Measurements from ENCODE around the gene HOXD10. TPM values are rescaled to one million over a fixed set of nuclear protein-coding genes. Genes with fewer than 3 reads are reported as not detected.

Gene HOXD10
- total RNA-seq, 5 donors from 2014 or later (not counting 1 experiment from before 2014, with no cell fraction given), result not detected

DNA sequence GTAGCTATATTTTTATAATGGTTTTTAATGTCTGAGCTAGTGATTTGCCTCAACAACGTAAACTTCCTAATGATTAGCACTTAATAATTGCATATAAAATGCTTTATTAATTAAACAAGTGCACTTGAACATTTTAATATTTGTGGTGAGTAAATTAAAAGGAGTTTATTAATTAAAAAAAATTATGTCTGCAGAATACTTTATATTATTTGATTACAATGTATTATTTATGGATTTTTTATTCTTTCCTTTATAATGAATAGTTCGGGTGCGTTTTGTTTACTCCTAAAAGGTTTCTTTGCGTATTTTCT is 15.2 kb downstream of the HOXD10 start:
- Mint-ChIP-seq H3K9me3 (no peaks in the 10 kb centered on the region), H3K27ac (no peak overlapping the region), H3K4me3 (peak overlapping the region in 2 of 3 donors; percentile 74 to 77), H3K36me3 (no peaks in the 10 kb centered on the region), H3K27me3 (peaks cover 77 to 83% of the 10 kb centered on the region in 2 donors), H3K4me1 (peaks cover 32 to 55% (median 48%) of the 10 kb centered on the region in 3 donors)
- H3K4me1 ChIP-seq (ENCODE audit: control insufficient read depth in 1 of 2, extremely low read depth in 1 of 2, insufficient read depth in 2 of 2, low read length in 2 of 2), result peaks cover 9 to 42% of the 10 kb centered on the region in 2 experiments
- H3K9me3 ChIP-seq, result no peaks in the 10 kb centered on the region
- ChIA-PET POLR2A (interaction anchor here in 1 of 2 donors (0.6 kb wide), 1 partner anchor 8 kb away, joined by 3 read pairs; no protein-coding TSS in a partner anchor), CTCF (interaction anchor here (0.6 to 2.2 kb wide), 15 partner anchors 8 to 1019 kb away, joined by 3 to 6 read pairs (median 4); no protein-coding TSS in a partner anchor)
- H3K4me3 ChIP-seq (ENCODE audit: control insufficient read depth in 1 of 2, extremely low read depth in 1 of 2, low read length in 1 of 2), result peak overlapping the region in 1 of 2 donors; percentile 45
- no peak overlapping the region for H3K27ac ChIP-seq (ENCODE audit: low read length)
- H3K36me3 ChIP-seq (ENCODE audit: control insufficient read depth in 2 of 2, extremely low read depth in 1 of 2, insufficient read depth in 1 of 2, low read length in 1 of 2), result no peaks in the 10 kb centered on the region
- peaks cover 45 to 77% of the 10 kb centered on the region in 2 experiments for H3K27me3 ChIP-seq (replicated peaks in 1 of 2; ENCODE audit: control insufficient read depth in 2 of 2, extremely low read depth in 1 of 2, insufficient read depth in 2 of 2, low read length in 1 of 2)
- no CpG with 5 or more reads among the region's 4 CpGs for WGBS (ENCODE audit: insufficient coverage)
- ATAC-seq (replicated peaks in 1 of 4), result no peak
- no peak for DNase-seq

DNA sequence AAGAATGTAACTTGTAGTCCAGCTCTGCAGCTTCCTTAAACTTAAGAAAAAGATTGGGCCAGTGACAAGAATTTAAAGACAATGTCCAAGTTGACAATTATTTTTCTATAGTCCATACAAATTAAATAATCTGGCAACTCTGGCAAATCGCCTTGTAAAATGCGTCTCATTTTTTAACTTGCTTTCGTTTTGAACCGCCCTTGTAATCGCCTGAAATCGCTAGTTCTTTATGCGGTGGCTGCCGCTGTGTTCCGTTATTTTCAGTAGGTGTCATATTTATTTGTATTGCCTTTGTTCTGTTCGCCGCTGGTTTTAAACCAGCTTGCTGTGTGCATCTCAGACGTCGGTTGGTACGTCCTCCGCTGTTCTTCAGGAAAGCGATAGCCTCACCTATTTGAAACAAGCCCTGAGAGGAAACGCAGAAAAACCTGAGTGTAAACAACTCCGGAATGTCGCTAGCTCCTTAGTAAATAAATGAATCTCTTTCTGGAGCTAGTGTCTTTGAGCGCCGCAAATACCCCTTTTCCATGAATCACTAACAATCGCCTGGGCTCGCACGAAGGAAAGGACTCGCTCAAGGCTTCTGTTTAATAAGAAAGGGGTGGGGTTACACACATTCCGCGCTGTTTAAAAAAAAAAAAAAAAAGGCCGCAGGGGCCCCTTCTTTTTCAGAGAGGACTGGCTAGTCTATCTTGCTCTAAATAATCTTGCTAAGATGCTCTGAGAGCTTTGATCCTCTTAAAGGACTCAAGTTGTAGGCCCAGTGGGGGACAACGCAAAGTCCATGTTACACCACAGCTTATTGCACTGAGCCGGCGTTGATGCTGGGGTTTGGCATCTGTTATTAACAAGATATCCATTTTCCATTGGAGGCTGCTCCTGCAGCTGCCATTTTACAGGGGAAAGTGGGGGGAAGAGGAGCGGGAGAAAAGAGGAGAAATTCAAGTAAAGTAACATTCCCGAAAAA is 15.9 kb downstream of the HOXD10 start:
- H3K9me3 Mint-ChIP-seq, result no peaks in the 10 kb centered on the region
- peaks cover 76 to 84% of the 10 kb centered on the region in 2 donors for H3K27me3 Mint-ChIP-seq
- WGBS (ENCODE audit: insufficient coverage), result 10% methylated on average over 17 of the region's 33 CpGs
- H3K4me3 ChIP-seq (ENCODE audit: control insufficient read depth in 1 of 2, extremely low read depth in 1 of 2, low read length in 1 of 2), result peak overlapping the region; percentile 19 to 45
- peak overlapping the region in 1 of 2 donors; percentile 47 for H3K27ac Mint-ChIP-seq
- H3K36me3 Mint-ChIP-seq, result no peaks in the 10 kb centered on the region
- no peaks in the 10 kb centered on the region for H3K9me3 ChIP-seq
- peaks cover 32 to 53% (median 51%) of the 10 kb centered on the region in 3 donors for H3K4me1 Mint-ChIP-seq
- H3K27me3 ChIP-seq (replicated peaks in 1 of 2; ENCODE audit: control insufficient read depth in 2 of 2, extremely low read depth in 1 of 2, insufficient read depth in 2 of 2, low read length in 1 of 2), result peaks cover 47 to 79% of the 10 kb centered on the region in 2 experiments
- ATAC-seq (replicated peaks in 1 of 4), result no peak
- H3K4me1 ChIP-seq (ENCODE audit: control insufficient read depth in 1 of 2, extremely low read depth in 1 of 2, insufficient read depth in 2 of 2, low read length in 2 of 2), result peaks cover 11 to 43% of the 10 kb centered on the region in 2 experiments
- DNase-seq, result peak in 1 of 35 experiments; percentile 53
- peak overlapping the region; percentile 74 to 79 (median 77) for H3K4me3 Mint-ChIP-seq
- H3K27ac ChIP-seq (ENCODE audit: low read length), result no peak overlapping the region
- POLR2A ChIA-PET, result interaction anchor here in 1 of 2 donors (0.6 to 0.7 kb wide), 2 partner anchors 7 to 351 kb away, joined by 3 read pairs; no protein-coding TSS in a partner anchor
- H3K36me3 ChIP-seq (ENCODE audit: control insufficient read depth in 2 of 2, extremely low read depth in 1 of 2, insufficient read depth in 1 of 2, low read length in 1 of 2), result no peaks in the 10 kb centered on the region
- CTCF ChIA-PET, result interaction anchor here (0.6 to 2.2 kb wide), 17 partner anchors 8 to 1018 kb away, joined by 3 to 6 read pairs (median 4); no protein-coding TSS in a partner anchor

DNA sequence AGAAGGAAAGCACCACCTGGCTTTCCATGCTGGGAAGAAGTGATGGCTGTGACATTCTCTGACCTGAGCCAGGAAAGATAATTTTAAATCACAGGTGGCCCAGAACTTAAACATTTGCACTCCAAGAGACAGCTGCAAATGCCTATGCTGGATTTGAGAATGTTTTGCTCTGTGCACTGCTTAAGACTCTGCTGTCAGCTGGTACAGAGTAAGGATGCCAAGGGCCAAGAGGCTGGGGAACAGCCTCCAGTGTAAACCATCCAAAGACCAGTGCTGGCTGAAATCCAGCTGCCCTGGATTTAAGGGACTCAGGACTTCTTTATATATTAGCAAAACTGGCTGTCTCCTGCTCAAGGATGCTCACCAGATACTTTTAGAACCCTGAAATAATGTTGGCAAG is 16.8 kb downstream of the HOXD10 start:
- Mint-ChIP-seq H3K4me3 (no peak overlapping the region), H3K36me3 (no peaks in the 10 kb centered on the region), H3K27ac (no peak overlapping the region), H3K9me3 (peaks cover 0 to 2% (median 2%) of the 10 kb centered on the region in 3 donors), H3K4me1 (peaks cover 30 to 47% (median 46%) of the 10 kb centered on the region in 3 donors), H3K27me3 (peaks cover 76 to 85% of the 10 kb centered on the region in 2 donors)
- Histone ChIP-seq H3K27me3 (replicated peaks in 1 of 2; ENCODE audit: control insufficient read depth in 2 of 2, extremely low read depth in 1 of 2, insufficient read depth in 2 of 2, low read length in 1 of 2) (peaks cover 54 to 77% of the 10 kb centered on the region in 2 experiments), H3K4me1 (ENCODE audit: control insufficient read depth in 1 of 2, extremely low read depth in 1 of 2, insufficient read depth in 2 of 2, low read length in 2 of 2) (peaks cover 11 to 40% of the 10 kb centered on the region in 2 experiments), H3K36me3 (ENCODE audit: control insufficient read depth in 2 of 2, extremely low read depth in 1 of 2, insufficient read depth in 1 of 2, low read length in 1 of 2) (no peaks in the 10 kb centered on the region), H3K4me3 (ENCODE audit: control insufficient read depth in 1 of 2, extremely low read depth in 1 of 2, low read length in 1 of 2) (no peak overlapping the region), H3K27ac (ENCODE audit: low read length) (no peak overlapping the region), H3K9me3 (peaks cover 3% of the 10 kb centered on the region)
- DNase-seq, result no peak
- POLR2A ChIA-PET, result no interaction called here
- CTCF ChIA-PET, result interaction anchor here (0.6 to 1.6 kb wide), 4 partner anchors 20 to 1015 kb away, joined by 3 to 4 read pairs (median 4); no protein-coding TSS in a partner anchor
- ATAC-seq (replicated peaks in 1 of 4), result no peak

DNA sequence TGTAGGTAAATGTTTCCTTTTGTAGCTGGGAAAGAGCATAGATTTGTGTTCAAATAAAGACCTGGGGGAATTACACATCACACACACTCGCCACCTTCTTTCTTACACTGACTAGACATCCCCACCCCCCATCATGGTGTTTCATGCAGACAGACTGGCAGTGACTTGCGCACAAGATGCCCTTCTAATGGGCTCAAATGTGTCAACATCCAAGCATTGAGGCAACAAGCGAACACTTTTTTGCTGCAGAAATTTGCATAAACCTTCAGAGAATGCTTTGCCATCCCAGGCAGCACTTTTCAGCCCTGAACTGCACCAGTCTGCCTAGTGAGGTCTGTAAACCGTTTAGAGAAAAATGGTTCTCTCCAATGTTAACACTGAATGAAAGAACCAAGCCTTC is 17.5 kb downstream of the HOXD10 start:
- H3K27me3 ChIP-seq (replicated peaks in 1 of 2; ENCODE audit: control insufficient read depth in 2 of 2, extremely low read depth in 1 of 2, insufficient read depth in 2 of 2, low read length in 1 of 2), result peaks cover 55 to 77% of the 10 kb centered on the region in 2 experiments
- no peak for ATAC-seq (replicated peaks in 1 of 4)
- ChIA-PET POLR2A (no interaction called here), CTCF (interaction anchor here (0.8 to 1.6 kb wide), 3 partner anchors 10 to 321 kb away, joined by 3 to 4 read pairs (median 4); no protein-coding TSS in a partner anchor)
- peaks cover 11 to 37% of the 10 kb centered on the region in 2 experiments for H3K4me1 ChIP-seq (ENCODE audit: control insufficient read depth in 1 of 2, extremely low read depth in 1 of 2, insufficient read depth in 2 of 2, low read length in 2 of 2)
- 48% methylated on average over 3 of the region's 4 CpGs for WGBS (ENCODE audit: insufficient coverage)
- no peaks in the 10 kb centered on the region for H3K36me3 Mint-ChIP-seq
- H3K9me3 ChIP-seq, result peaks cover 6% of the 10 kb centered on the region
- peaks cover 0 to 5% (median 4%) of the 10 kb centered on the region in 3 donors for H3K9me3 Mint-ChIP-seq
- H3K4me3 ChIP-seq (ENCODE audit: control insufficient read depth in 1 of 2, extremely low read depth in 1 of 2, low read length in 1 of 2), result no peak overlapping the region
- H3K4me1 Mint-ChIP-seq, result peaks cover 30 to 47% (median 46%) of the 10 kb centered on the region in 3 donors
- no peaks in the 10 kb centered on the region for H3K36me3 ChIP-seq (ENCODE audit: control insufficient read depth in 2 of 2, extremely low read depth in 1 of 2, insufficient read depth in 1 of 2, low read length in 1 of 2)
- no peak overlapping the region for H3K4me3 Mint-ChIP-seq
- no peak overlapping the region for H3K27ac ChIP-seq (ENCODE audit: low read length)
- H3K27ac Mint-ChIP-seq, result no peak overlapping the region
- no peak for DNase-seq
- H3K27me3 Mint-ChIP-seq, result peaks cover 76 to 85% of the 10 kb centered on the region in 2 donors

DNA sequence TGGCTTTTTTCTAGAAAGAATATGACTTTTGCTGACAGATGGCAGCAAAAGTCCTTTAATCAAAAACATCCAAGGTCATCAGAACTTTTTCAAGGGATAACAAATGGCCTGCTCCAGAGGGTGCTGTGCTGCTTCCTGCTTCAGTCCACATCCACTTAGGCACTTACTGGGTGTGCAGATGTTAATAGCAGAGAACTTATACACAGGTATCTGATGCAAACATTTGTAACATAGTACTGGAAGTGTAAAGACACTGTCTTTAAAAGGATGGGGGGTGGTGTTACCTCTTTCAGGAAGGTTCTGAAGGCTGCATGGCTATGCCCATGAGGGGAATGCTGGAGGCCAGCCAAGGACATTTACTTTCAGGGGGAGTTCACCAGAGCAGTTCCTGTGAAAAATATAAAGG is 18.5 kb downstream of the HOXD10 start:
- peak overlapping the region in 1 of 3 donors; percentile 69 for H3K4me3 Mint-ChIP-seq
- DNase-seq, result no peak
- no peaks in the 10 kb centered on the region for H3K36me3 Mint-ChIP-seq
- peaks cover 58 to 78% of the 10 kb centered on the region in 2 experiments for H3K27me3 ChIP-seq (replicated peaks in 1 of 2; ENCODE audit: control insufficient read depth in 2 of 2, extremely low read depth in 1 of 2, insufficient read depth in 2 of 2, low read length in 1 of 2)
- H3K9me3 ChIP-seq, result peaks cover 6% of the 10 kb centered on the region
- POLR2A ChIA-PET, result no interaction called here
- no peaks in the 10 kb centered on the region for H3K36me3 ChIP-seq (ENCODE audit: control insufficient read depth in 2 of 2, extremely low read depth in 1 of 2, insufficient read depth in 1 of 2, low read length in 1 of 2)
- H3K9me3 Mint-ChIP-seq, result peaks cover 0 to 9% (median 4%) of the 10 kb centered on the region in 3 donors
- ATAC-seq (replicated peaks in 1 of 4), result no peak
- CTCF ChIA-PET, result no interaction called here
- H3K4me3 ChIP-seq (ENCODE audit: control insufficient read depth in 1 of 2, extremely low read depth in 1 of 2, low read length in 1 of 2), result no peak overlapping the region
- H3K27ac Mint-ChIP-seq, result no peak overlapping the region
- H3K4me1 Mint-ChIP-seq, result peaks cover 31 to 51% (median 50%) of the 10 kb centered on the region in 3 donors
- H3K27ac ChIP-seq (ENCODE audit: low read length), result no peak overlapping the region
- H3K4me1 ChIP-seq (ENCODE audit: control insufficient read depth in 1 of 2, extremely low read depth in 1 of 2, insufficient read depth in 2 of 2, low read length in 2 of 2), result peaks cover 9 to 40% of the 10 kb centered on the region in 2 experiments
- H3K27me3 Mint-ChIP-seq, result peaks cover 84 to 89% of the 10 kb centered on the region in 2 donors

Data from T-cell (primary cell).